Aorta (tissue), 5 donors: ENCODE data around the gene RIMOC1. TPM values are rescaled to one million over a fixed set of nuclear protein-coding genes. Genes with fewer than 3 reads are reported as not detected.

Experiments
- ATAC-seq: fragments of 200-7000 bp; cut with Tn5 transposase; one replicate; pipeline ENCODE4 v1.9.1; 2022; ENCODE audit warnings: moderate library complexity; ENCODE audit not compliant: low FRiP score
- DNase-seq, 2 donors: peaks; one replicate each; pipeline ENCODE4 v3.0.0-alpha.2; 2020
- H3K27ac ChIP-seq, 2 donors: one replicate each; pipeline ENCODE4 v1.5.1; 2013; ENCODE audit warnings: low read length in 2 of 2, mild to moderate bottlenecking in 2 of 2, moderate library complexity in 2 of 2, control low read depth in 1 of 2, inconsistent platforms in 1 of 2, low read depth in 1 of 2
- H3K27me3 ChIP-seq, 2 donors: one replicate each; pipeline ENCODE4 v1.6.1; 2013; ENCODE audit warnings: control low read depth in 1 of 2, low read length in 1 of 2, mild to moderate bottlenecking in 1 of 2, moderate library complexity in 1 of 2; ENCODE audit not compliant: insufficient read depth in 2 of 2, control insufficient read depth in 1 of 2
- H3K36me3 ChIP-seq, 2 donors: one replicate each; pipeline ENCODE4 v1.6.1; 2013; ENCODE audit warnings: control low read depth in 1 of 2, low read length in 1 of 2, mild to moderate bottlenecking in 1 of 2; ENCODE audit not compliant: insufficient read depth in 2 of 2, control insufficient read depth in 1 of 2
- H3K4me1 ChIP-seq, 2 donors: one replicate each; pipeline ENCODE4 v1.6.1; 2013; ENCODE audit warnings: low read length in 2 of 2, control low read depth in 1 of 2, mild to moderate bottlenecking in 1 of 2, moderate library complexity in 1 of 2; ENCODE audit not compliant: insufficient read depth in 2 of 2, control insufficient read depth in 1 of 2
- H3K4me3 ChIP-seq, 2 donors: one replicate each; pipeline ENCODE4 v1.5.1; 2013; ENCODE audit warnings: low read length in 2 of 2, control low read depth in 1 of 2, mild to moderate bottlenecking in 1 of 2
- H3K9me3 ChIP-seq: one replicate; pipeline ENCODE4 v1.6.1; 2013; ENCODE audit warnings: mild to moderate bottlenecking, low read length; ENCODE audit not compliant: control insufficient read depth
- WGBS, 2 donors: extraction: QIAGEN DNeasy Blood & Tissue Kit; methylation state at CpG; one replicate each; pipeline ENCODE4 v1.1.7; 2013; 5-methylcytosine and 5-hydroxymethylcytosine counted together
- intact Hi-C, 2 donors: fragments of 100-400 bp; cut with DNase I; formaldehyde crosslinking; loops; one replicate each; pipeline versions ENCODE4 v1.14.2 to v1.15.0; 2022
- long read RNA-seq, 2 donors: library from polyadenylated mRNA; unstranded; transcript quantifications; one replicate each; pipeline ENCODE4 v2.0.0, GENCODE V29; 2020 to 2021
- polyA plus RNA-seq, 2 donors: library from polyadenylated mRNA; stranded (reverse); fragments of 200-250 nt; gene quantifications; one replicate each; pipeline ENCODE4 v1.2.3, GENCODE V29; 2013
- total RNA-seq, 2 donors: library from RNA; stranded (reverse); fragmentation: NEBNext Ultra II Directional; extraction: Animal tissue kit (Norgen Biotek cat#: 25700); gene quantifications; one replicate each; pipeline ENCODE4 v1.2.1, GENCODE V29; 2021
- donor health status: healthy with polysubstance abuse.
- donor health status: Bipolar disorder and iron deficiency.
- donor health status: DM: no; HTN: no; CAD: no.
- donor health status: DM: no; HTN: no; CAD: no.
- donor health status: DM: yes; HTN: yes; CAD: no.

The RIMOC1 gene
- total RNA-seq (10 to 100 TPM; 25.1 to 25.2 TPM), polyA plus RNA-seq (1 to 10 TPM; 5.0 to 7.5 TPM)
- long read RNA-seq, donor 1, full-length matches to known transcripts: 3 of 7 reads
- long read RNA-seq, donor 1, partial matches to known transcripts: 0 of 7 reads
- long read RNA-seq, donor 1, other reads (novel, unspliced or antisense): 4 of 7 reads
- long read RNA-seq, donor 2, full-length matches to known transcripts: 1 of 5 reads
- long read RNA-seq, donor 2, partial matches to known transcripts: 0 of 5 reads
- long read RNA-seq, donor 2, other reads (novel, unspliced or antisense): 4 of 5 reads

- Histone ChIP-seq H3K27ac (peak within 1 kb of the TSS; percentile 80 to 83), H3K36me3 (no peaks in the 10 kb centered on the region), H3K4me1 (peaks cover 0 to 2% of the 10 kb centered on the region in 2 donors), H3K4me3 (peak within 1 kb of the TSS; percentile 65 to 89), H3K9me3 (no peaks in the 10 kb centered on the region), H3K27me3 (no peaks in the 10 kb centered on the region)
- intact Hi-C loops: loop anchor here in 1 of 2 donors (2.0 kb wide), 1 partner anchor 33 kb away; the partner anchor contains the start of gene OXCT1
- DNase-seq (peak; percentile 99), ATAC-seq (peak; percentile 100)
- WGBS, 2 donors: 0% methylated on average over 55 of the region's 55 CpGs
Observed at GRCh38 chr5:41903892-41904799, at the start of gene RIMOC1. Gene RIMOC1 (plus strand): TSS chr5:41904344. CDS start chr5:41904368, 24 bp downstream.

GRCh38 chr5:41856644-41857491, 47.3 kb upstream of the RIMOC1 start:
- no peak for DNase-seq

GRCh38 chr5:41857989-41858388, 46.2 kb upstream of the RIMOC1 start:
- DNase-seq (no peak), ATAC-seq (no peak)
- H3K36me3 ChIP-seq: no peaks in the 10 kb centered on the region
- H3K9me3 ChIP-seq: no peaks in the 10 kb centered on the region
- no peaks in the 10 kb centered on the region for H3K27me3 ChIP-seq
- H3K27ac ChIP-seq: no peak overlapping the region
- intact Hi-C loops: loop anchor here (2.0 to 10.0 kb wide), 6 partner anchors 49 to 1027 kb away; partner anchors contain the start of gene FBXO4 (in 1 of the 2)
- 77 to 87% methylated on average over 1 of the region's 1 CpG for WGBS, 2 donors
- H3K4me1 ChIP-seq: no peaks in the 10 kb centered on the region
- no peak overlapping the region for H3K4me3 ChIP-seq

More at GRCh38 chr5:41856644-41857491, 47.3 kb upstream of the RIMOC1 start:
- peak; percentile 84 for ATAC-seq
- H3K4me1 ChIP-seq: no peaks in the 10 kb centered on the region
- H3K4me3 ChIP-seq: no peak overlapping the region
- peaks cover under 1 to 3% of the 10 kb centered on the region in 2 donors for H3K36me3 ChIP-seq
- no peaks in the 10 kb centered on the region for H3K9me3 ChIP-seq
- H3K27me3 ChIP-seq: no peaks in the 10 kb centered on the region
- intact Hi-C loops: loop anchor here (1.0 to 10.0 kb wide), 8 partner anchors 50 to 1028 kb away; partner anchors contain the start of gene FBXO4 (in 2 of the 2)
- WGBS, 2 donors: 43 to 44% methylated on average over 5 of the region's 5 CpGs
- H3K27ac ChIP-seq: no peak overlapping the region

GRCh38 chr5:41858890-41859289, 45.3 kb upstream of the RIMOC1 start:
- ATAC-seq: no peak
- Histone ChIP-seq H3K36me3 (no peaks in the 10 kb centered on the region), H3K27ac (no peak overlapping the region), H3K9me3 (no peaks in the 10 kb centered on the region), H3K4me1 (peaks cover 0 to 2% of the 10 kb centered on the region in 2 donors), H3K27me3 (no peaks in the 10 kb centered on the region), H3K4me3 (no peak overlapping the region)
- WGBS, 2 donors: 86 to 92% methylated on average over 2 of the region's 2 CpGs
- no peak for DNase-seq
- intact Hi-C loops: loop anchor here in 1 of 2 donors (5.0 to 10.0 kb wide), 4 partner anchors 48 to 1026 kb away; no protein-coding TSS in a partner anchor

- no peak for DNase-seq
- Histone ChIP-seq H3K4me3 (no peak overlapping the region), H3K4me1 (peaks cover 0 to 6% of the 10 kb centered on the region in 2 donors), H3K27ac (no peak overlapping the region), H3K36me3 (peaks cover 0 to 3% of the 10 kb centered on the region in 2 donors), H3K9me3 (no peaks in the 10 kb centered on the region), H3K27me3 (no peaks in the 10 kb centered on the region)
- intact Hi-C loops: no loop called here
- ATAC-seq: no peak
Observed at GRCh38 chr5:41863871-41864486, 40.2 kb upstream of the RIMOC1 start.

- peak; percentile 11 for ATAC-seq
- Histone ChIP-seq H3K27me3 (no peaks in the 10 kb centered on the region), H3K9me3 (no peaks in the 10 kb centered on the region), H3K4me3 (peak overlapping the region; percentile 60 to 91), H3K4me1 (peaks cover 0 to 6% of the 10 kb centered on the region in 2 donors), H3K27ac (peak overlapping the region in 1 of 2 donors; percentile 93), H3K36me3 (peaks cover 0 to 3% of the 10 kb centered on the region in 2 donors)
- WGBS, 2 donors: 3% methylated on average over 24 to 28 of the region's 28 CpGs
- intact Hi-C loops: no loop called here
- DNase-seq: peak; percentile 52 to 91
Observed at GRCh38 chr5:41869151-41869723, 34.9 kb upstream of the RIMOC1 start.

- no peaks in the 10 kb centered on the region for H3K27me3 ChIP-seq
- peaks cover 0 to 6% of the 10 kb centered on the region in 2 donors for H3K4me1 ChIP-seq
- H3K9me3 ChIP-seq: no peaks in the 10 kb centered on the region
- H3K36me3 ChIP-seq: peaks cover 0 to 3% of the 10 kb centered on the region in 2 donors
- DNase-seq: peak; percentile 89 to 93
- H3K4me3 ChIP-seq: peak within 1 kb of the TSS; percentile 60 to 91
- peak; percentile 91 for ATAC-seq
- H3K27ac ChIP-seq: peak within 1 kb of the TSS; percentile 93 to 95
- WGBS, 2 donors: 0% methylated on average over 78 to 82 of the region's 82 CpGs
- intact Hi-C loops: loop anchor here in 1 of 2 donors (2.0 kb wide), 1 partner anchor 35 kb away; the partner anchor contains the start of gene RIMOC1
Observed at GRCh38 chr5:41869724-41870626, 34.2 kb upstream of the RIMOC1 start, which contains the start of gene OXCT1. Gene OXCT1 (minus strand): TSS chr5:41870425. CDS start chr5:41870358, 67 bp downstream.
